DOHH2 (cell line): ENCODE measurements around the gene PROKR2.

ENCODE experiments used
- EZH2phosphoT487 ChIP-seq: fragments of 200-600 bp; sonication (generic); IDR thresholded peaks from 2 replicates; pipeline ENCODE4 v1.6.1; 2017; ENCODE audit warnings: borderline replicate concordance, mild to moderate bottlenecking, antibody characterized with exemption, low read length, moderate library complexity, mixed read lengths
- TF ChIP-seq, protein P1 (sequence below): fragments of 200-600 bp; sonication (generic); IDR thresholded peaks from one replicate; pipeline ENCODE4 v1.5.1; 2014; ENCODE audit warnings: antibody characterized with exemption, mild to moderate bottlenecking, low read depth, low read length; ENCODE audit not compliant: poor library complexity, severe bottlenecking

DNA sequence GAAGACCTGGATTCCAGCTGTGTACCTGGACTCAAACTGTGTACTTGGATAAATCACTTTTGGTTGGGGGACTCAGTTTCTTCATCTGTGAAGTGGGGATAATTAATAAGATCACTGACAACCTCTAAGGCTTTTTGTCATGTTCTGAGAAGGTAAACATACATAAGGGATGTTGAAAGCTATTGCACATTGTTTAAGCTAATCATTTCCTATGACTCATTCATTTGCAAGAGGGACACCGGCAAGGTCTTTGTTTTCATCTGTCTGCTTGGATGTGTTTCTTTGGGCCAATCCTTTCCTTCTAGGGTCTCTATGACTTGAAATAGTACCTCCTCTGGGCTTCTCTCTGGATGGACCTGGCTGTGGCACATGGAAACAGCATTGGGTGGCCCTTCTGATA, 6.8 kb downstream of the PROKR2 start:
- TF ChIP-seq, protein P1, sequence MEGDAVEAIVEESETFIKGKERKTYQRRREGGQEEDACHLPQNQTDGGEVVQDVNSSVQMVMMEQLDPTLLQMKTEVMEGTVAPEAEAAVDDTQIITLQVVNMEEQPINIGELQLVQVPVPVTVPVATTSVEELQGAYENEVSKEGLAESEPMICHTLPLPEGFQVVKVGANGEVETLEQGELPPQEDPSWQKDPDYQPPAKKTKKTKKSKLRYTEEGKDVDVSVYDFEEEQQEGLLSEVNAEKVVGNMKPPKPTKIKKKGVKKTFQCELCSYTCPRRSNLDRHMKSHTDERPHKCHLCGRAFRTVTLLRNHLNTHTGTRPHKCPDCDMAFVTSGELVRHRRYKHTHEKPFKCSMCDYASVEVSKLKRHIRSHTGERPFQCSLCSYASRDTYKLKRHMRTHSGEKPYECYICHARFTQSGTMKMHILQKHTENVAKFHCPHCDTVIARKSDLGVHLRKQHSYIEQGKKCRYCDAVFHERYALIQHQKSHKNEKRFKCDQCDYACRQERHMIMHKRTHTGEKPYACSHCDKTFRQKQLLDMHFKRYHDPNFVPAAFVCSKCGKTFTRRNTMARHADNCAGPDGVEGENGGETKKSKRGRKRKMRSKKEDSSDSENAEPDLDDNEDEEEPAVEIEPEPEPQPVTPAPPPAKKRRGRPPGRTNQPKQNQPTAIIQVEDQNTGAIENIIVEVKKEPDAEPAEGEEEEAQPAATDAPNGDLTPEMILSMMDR: no peak
- no peak for TF ChIP-seq EZH2phosphoT487
